T-helper 1 cell (primary cell): ENCODE data around the gene RAD50.

Source experiments
- DNase-seq, 5 donors: peaks; one replicate each; pipeline ENCODE4 v3.0.0-alpha.2; 2012 to 2020

Gene RAD50

GRCh38 chr5:132677682-132678400 lies 121.1 kb downstream of the RAD50 start:
- DNase-seq: no peak

DNA sequence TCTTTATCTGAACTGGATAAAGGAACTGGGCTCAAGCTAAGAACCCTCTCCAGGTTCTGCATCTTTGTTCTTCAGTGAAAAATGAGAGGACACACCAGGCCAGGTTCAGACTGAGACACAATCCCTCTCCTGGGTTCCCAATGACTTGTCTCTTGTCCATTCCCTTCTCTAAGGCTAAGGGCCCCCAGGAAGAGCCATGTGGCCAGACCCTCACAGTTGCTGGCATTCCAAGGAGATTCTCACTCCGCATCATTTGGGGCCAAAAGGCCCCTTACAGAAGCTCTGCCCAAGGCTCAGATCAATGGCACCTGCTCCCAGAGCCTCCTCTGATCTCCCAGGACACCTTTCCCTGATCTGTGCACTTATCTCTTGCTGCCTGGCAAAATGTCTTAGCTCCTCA lies 122.0 kb downstream of the RAD50 start:
- no peak for DNase-seq

- no peak for DNase-seq
These were observed 122.4 kb downstream of the RAD50 start for GRCh38 chr5:132679166-132679565.

GRCh38 chr5:132679717-132680380 lies 123.1 kb downstream of the RAD50 start:
- DNase-seq: no peak

- no peak for DNase-seq
These were observed 124.2 kb downstream of the RAD50 start for GRCh38 chr5:132680780-132681475.

GRCh38 chr5:132681476-132681831 lies 124.7 kb downstream of the RAD50 start:
- no peak for DNase-seq

GRCh38 chr5:132681983-132682382 lies 125.2 kb downstream of the RAD50 start:
- DNase-seq: no peak

- no peak for DNase-seq
These were observed 127.7 kb downstream of the RAD50 start for GRCh38 chr5:132684491-132684890.

DNA sequence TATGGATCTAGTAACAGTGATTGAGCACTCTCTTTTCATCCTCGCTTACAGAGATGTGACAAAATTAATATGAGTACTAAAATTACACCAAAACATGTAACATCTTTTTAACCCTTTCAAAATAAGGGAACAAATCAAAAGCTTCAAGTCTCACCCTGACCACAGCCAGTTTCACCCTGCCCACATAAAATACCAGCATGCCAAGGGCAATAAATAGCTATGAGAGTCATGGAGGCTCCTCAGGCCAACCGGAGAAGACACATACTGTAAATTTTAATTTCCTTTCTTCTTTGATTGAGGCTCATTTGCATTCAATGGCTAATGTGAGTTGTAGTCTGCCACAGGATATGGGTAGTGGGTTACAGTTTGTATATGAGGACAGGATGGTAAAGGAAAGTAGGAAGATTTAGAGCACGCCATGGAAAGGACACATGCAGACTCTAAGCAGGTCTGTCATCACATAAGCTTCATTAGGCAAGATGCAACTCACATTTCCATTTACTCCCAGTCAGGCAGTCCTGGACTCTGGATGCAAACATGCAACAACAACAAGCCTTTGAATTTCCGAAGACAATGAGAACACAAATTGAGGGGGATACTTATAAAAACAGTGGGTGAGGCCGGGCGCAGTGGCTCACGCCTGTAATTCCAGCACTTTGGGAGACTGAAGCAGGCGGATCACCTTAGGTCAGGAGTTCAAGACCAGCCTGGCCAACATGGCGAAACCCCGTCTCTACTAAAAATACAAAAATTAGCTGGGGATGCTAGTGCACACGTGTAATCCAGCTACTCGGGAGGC lies 128.3 kb downstream of the RAD50 start:
- DNase-seq: peak in 1 of 5 donors; percentile 51

GRCh38 chr5:132686193-132686592 lies 129.4 kb downstream of the RAD50 start:
- DNase-seq: no peak

GRCh38 chr5:132687995-132688394 lies 131.2 kb downstream of the RAD50 start:
- DNase-seq: peak in 1 of 5 donors; percentile 72

DNA sequence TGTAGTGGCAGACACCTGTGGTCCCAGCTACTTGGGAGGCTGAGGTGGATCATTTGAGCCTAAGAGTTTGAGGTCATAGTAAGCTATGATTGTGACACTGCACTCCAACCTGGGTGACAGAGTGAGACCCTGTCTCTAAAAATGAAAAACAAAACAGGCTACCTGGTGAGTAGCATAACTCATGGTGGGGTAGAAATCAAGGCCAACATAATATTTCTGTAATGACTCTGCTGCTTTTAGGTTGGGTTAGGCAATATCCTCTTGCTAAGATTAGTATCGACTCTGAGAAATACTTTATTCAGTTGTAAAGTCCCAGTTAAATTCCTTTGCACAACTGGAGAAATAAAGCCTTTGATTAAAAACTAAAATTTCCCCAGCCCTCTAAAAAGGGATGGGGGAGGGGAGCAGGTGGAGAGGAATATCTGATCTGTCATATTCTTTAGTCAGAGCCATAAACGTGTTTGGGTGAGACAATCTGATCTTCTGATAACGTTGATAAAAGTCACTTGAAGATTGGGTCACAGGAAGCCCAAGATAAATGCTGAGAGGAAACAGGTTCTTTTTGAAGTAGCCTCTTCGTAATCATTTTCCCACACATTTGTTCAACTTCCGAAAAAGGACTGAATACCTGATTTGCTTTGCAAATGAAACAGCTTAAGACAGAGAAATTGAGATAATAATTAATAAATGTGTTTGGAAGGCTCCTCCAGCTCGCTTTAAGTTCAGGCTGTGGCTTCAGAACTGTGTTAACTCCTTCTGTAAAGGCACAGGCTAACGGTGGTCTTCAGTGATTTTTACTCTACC lies 132.0 kb downstream of the RAD50 start:
- peak in 1 of 5 donors; percentile 67 for DNase-seq

DNA sequence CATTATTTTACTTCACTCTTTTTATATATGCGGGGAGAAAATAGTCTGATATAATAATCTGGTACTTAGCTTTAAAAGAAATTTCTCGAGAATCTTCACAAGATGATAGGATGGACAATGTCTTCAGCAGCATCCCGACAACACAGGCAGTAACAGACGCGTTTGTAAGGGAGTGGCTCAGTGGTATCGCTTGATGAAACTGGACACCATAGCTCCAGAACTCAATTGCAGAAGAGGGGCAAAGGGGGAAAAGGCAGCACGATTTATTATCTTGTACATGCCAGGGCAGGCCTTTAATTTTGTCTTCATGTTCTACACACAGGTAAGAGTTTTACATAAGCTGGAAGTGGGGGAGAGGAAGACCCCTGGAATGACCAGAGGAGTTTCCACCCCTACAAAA lies 132.7 kb downstream of the RAD50 start:
- DNase-seq: no peak

DNA sequence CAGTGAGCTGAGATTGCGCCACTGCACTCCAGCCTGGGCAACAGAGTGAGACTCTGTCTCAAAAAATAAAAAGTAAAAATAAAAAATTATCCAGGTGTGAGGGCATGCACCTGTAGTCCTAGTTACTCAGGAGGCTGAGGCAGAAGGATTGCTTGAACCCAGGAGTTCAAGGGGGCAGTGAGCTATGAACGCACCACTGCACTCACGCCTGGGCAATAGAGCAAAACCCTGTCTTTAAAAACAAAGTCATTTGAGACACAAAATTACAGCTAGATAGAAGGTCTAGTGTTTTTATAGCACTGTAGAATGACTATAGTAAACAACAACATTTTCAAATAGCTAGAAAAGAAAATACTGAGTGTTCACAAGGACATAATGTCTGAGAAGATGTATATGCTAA lies 133.4 kb downstream of the RAD50 start:
- DNase-seq: no peak

DNA sequence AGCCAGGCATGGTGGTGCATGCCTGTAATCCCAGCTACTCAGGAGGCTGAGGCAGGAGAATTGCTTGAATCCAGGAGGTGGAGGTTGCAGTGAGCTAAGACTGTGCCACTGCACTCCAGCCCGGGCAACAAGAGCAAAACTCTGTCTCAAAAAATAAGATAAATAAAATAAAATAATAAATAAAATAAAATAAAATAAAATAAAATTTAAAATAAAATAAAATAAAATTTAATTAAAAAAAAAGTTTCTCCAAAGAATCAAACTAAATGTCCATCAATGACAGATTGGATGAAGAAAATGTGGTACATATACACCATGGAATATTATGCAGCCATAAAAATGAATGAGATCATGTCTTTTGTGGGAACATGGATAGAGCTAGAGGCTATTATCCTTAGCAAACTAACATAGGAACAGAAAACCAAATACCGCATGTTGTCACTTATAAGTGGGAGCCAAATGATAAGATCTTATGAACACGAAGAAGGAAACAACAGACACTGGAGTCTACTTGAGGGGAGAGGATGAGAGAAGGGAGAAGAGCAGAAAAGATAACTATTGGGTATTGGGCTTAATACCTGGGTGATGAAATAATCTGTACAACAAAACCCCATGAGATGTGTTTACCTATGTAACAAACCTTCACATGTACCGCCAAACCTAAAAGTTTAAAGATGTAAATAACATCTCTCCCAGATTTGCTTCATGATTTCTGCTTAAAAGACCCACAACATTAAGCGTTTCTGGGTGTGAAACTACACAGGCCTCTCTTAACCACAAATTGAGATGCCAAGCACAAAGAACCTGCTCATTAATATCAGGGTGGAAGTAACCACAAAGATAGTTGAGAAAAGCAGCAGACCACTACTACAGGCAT lies 135.2 kb downstream of the RAD50 start:
- DNase-seq: peak in 1 of 5 donors; percentile 62

DNA sequence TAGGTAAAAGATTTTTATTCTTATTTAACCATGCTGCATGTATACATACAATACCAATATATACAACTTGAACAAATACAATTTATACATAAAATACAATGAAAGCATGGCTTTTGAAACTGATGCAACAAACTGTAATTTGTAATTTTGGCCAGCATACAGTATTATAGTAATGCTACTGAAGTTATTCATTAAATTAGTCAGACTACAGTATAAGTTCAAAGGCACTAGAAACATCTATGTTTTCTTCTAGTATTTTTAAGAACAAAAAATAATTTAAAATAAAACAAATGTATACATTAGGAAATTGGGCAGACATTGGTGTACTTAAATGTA lies 135.8 kb downstream of the RAD50 start:
- DNase-seq: no peak
